GM21825 (cell line): ENCODE data around the gene SNX8.

ENCODE experiments used
- ATAC-seq: cut with Tn5 transposase; IDR thresholded peaks from one replicate; pipeline ENCODE4 v1.9.1; 2021; ENCODE audit warnings: mild to moderate bottlenecking, moderate library complexity; ENCODE audit not compliant: unreplicated experiment

The SNX8 gene

DNA sequence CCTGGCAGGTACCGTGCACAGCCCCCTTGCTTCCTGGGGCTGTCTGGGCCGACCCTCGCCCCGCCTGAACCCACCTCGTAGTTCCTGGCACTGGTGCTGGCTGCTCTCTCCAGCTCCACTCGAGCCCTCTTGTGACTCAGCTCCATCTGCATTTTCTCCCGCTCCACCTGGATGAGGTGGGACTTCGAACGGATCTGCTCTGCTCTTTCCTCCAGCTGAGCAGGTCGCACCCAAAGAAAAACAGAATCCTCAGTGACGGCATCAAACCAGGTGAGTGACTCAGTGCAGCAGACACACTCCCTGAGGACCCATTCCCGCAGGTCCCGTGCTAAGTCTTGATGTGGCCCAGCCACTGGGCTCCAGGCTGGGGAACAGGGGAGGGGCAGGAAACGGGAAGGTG, 88.9 kb downstream of the SNX8 start:
- ATAC-seq: no peak

DNA sequence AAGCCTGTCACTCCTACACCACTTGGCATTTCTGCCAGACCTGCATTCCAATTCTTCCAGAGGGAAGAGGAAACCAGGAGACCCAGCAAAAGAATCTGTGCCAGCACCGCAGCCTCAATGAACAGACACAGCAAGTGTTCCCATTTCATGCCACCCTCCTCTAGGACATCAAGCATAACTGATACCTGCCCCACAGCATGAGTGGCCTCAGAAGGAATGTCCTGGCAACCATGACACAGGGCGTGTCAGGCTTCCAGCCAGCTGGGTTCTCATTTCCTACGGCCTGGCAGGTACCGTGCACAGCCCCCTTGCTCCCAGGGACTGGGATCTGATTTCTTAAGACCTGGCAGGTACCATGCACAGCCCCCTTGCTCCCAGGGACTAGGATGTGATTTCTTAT, 89.3 kb downstream of the SNX8 start:
- no peak for ATAC-seq

DNA sequence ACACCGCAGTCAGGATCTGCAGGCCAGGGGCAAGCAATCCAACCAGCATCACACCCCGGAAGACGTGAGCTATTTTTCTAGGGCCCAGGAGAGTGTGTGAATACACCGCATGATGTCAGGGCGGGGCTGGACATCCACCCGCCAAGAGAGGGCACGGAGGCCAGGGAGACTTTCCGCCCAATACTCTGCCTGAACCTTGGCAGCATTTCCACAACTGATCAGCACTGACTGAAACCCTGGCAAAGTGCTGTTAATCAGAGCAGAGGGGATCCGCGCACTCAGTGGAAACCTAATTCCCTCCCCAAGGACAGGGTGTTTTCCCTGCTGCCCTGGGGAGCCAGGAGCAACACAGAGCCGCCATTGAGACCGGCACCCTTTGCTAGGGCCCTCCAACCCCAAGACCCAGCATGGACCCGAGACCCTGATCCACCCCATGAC, 89.7 kb downstream of the SNX8 start:
- ATAC-seq: no peak

DNA sequence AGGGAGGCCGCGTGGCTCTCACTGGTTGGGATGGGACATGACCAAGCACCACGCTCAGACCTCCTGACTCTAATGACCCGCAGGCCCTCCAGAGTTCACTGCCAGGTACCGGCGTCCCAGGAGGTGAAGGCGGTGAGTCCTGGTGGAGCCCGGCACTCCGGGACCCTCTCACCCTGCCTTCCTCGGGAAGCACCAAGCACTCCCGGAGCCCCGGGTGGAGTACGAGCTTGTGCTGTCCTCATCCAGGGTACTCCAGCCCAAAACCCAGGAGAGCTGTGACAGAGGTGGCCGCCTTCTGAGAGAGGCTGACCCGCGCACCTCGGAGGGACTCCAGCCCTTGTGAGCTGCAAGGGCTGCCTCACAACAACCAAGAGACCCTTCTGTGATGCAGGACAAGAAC, 90.9 kb downstream of the SNX8 start:
- ATAC-seq: no peak

DNA sequence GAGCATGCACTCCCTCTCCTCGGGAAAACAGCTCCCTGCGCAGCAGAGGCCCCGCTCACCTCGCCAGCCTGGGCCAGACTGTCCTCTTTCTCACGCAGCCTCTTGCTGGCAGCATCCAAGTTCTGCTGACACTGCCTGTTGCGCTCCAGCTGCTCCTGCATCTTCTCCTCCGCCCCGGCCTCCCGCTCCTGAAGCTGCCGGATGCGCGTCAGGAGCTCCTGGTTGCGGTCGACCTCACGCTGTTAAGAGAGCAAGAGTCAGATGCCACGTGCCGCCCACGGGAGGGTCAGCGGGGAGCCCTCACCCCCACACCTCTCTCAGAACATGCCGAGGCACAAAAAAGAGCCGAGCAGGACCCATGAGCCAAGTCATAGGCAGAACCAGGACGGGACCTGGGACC, 91.7 kb downstream of the SNX8 start:
- no peak for ATAC-seq

DNA sequence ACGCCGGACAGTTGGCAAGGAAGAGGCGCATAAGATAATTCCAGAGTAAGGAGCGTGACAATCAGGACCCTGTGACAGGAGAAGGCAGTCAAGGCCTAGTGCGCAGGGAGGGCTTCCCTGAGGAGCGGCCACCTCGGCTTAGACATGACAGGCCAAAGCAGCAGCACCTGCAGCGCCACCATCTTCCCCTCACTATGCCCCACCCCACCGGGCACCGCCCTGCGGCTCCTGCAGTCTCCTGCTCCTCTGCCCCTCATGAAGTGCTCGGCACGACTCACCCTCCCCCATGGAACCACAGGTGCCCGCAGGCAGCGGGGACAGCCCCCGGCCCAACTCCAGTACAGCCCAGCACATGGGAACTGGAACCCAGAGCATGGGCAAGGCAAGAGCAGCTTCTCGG, 93.3 kb downstream of the SNX8 start:
- ATAC-seq: no peak

DNA sequence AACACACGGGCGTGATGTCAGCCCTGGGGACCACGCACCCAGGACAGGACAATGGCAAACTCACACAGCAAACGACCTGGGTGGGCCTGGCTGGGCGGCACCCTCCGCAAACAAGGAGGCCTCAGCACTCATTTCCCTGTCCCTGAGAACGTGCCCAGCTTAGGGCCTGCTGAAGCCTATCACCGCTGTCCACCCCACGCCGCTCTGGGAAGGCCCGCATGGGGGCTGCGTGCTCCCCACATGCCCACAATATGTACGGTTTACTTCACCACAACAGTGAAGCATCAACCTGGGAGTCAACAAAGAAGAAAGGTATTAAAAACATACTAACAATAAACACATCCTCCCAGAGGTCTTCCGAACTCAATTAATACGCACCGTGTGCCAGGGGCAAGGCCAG, 93.7 kb downstream of the SNX8 start:
- no peak for ATAC-seq

DNA sequence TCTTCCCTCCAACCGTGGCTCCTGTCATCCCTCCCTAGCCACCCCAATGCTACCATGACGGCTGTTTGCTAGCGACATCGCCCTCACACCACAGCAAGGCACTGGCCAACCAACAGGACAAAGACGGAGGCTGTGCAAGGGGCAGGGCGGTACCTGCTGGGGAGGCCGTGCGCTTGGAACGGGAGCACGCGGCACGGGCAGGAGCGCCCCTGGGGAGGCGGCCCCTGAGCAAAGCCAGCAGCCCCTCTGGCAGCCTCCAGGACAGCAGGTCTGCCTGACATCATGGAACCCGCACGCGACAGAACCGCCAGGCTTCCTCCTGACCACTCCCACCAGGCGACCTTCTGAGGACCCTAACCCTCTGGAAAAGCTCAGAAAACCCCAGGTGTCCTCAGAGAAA, 94.2 kb downstream of the SNX8 start:
- ATAC-seq: no peak

DNA sequence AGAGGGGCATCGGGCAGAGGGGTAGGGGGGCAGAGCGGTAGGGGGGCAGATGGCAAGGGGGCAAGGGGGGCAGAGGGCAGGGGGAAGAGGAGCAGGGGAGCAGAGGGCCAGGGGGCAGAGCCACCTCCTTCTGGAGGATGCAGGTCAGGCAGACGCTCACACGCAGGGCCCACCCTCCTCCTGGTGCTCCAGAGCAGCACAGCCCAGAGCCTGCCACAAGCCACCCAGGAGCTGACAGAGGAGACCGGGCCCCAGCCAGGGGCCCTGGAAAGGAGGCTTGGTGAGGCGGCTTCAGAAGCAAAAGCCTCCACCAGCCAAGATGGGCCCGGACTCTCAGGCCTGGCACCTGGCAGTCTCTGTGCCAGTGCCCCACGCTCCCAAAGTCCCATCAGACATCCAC, 94.6 kb downstream of the SNX8 start:
- ATAC-seq: no peak

DNA sequence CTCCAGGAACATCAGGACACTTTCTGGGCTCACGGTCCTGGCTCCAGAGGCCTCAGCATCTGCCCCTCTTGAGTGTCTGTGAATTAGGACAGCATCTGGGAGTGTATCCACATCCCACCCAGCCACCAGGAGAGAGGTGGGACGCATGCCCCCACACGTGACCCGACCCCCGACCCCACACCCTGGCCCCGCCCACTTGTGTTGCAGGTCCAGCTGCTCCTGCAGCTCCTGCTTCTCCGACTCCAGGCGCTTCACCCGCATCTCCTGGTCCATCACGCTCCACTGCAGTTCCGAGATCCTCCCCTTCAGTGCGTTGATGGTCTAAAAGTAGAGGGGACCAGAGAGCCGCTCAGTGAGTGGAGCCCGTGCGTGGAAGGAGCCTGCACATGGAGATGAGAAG, 95.1 kb downstream of the SNX8 start:
- ATAC-seq: no peak

DNA sequence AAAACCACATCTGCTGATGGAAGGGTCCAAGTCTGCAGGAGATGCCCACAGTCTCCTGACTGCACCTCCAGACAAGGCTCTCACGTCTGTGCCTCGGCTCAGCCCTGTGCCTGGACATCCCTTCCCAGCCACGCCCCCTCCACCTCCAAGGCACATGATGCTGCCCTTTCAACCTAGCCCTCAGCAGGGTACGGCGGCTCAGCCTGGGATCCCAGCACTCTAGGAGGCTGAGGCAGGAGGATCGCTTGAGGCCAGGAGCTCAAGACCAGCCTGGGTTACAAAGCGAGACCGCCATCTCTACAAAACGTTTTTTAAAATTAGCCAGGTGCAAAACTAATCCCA, 95.8 kb downstream of the SNX8 start:
- ATAC-seq: no peak

DNA sequence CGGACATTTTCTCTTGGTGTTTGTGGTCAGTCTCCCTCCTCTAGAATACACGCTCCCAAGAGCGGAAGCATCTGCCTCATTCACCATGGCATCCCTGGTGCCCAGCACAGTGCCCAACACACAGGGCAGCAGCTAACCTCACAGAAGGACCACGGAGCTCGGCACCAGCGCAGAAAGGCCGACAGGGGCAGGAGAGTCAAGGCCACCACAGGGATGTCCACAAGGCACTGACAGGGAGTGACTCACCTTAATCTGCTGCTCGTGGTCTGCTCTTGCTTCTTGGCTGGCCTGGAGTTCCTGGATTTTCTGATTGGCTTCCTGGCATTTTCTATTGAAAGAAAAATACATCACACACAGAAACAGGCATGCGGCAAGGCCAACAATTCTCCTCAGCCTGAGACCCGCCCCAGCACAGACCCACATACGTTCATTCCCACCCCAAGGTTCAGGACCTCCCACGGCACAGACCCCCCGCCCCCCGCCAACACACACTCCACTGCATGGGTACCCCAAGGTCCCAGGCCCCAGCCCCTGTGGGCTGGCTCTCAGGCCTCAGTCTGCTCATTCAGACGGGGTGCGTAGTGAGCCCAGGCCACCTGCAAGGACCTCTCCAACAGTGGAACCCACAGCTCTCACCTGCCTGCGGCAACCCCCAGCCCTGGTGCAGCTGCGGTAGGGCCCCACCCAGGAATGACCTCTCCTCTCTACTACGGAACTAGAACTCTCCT, 96.4 kb downstream of the SNX8 start:
- no peak for ATAC-seq

DNA sequence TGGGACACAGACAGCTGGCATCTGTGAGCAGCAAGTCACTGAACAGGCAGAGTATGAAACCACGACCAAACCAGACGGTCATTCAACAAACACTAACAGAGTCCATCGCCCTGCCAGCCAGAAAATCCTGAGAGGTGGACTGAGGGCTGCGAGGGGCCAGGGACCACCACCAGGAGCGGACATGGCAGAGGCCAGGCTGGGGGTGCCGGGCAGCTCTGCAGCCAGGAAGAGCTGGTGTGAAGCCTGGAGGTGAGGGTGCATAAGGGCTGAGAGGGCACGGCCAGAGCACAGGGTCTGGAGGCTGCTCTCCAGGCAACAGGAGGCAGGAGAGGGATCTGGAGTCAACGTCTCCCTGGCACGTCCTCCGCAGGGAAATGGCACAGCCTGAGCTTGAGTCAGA, 97.0 kb downstream of the SNX8 start:
- ATAC-seq: no peak

DNA sequence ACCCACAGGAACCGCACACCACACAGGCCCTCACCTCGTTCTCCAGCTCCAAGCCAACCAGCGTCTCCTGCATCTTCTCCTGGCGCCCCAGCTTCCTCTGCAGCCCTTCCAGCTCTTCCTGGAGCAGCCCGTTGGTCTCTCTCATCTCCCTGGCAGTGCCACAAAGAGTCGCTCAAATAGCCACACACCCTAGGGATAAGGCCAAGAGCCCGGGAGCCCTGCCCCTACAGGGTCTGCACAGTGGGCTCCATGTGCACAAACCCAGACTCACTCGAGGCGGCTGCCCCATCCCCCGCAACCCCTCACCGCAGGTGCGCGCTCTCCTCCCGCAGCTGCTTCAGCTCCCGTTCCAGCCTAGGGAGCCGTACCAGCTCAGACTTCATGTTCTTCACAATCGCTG, 98.4 kb downstream of the SNX8 start:
- ATAC-seq: no peak

DNA sequence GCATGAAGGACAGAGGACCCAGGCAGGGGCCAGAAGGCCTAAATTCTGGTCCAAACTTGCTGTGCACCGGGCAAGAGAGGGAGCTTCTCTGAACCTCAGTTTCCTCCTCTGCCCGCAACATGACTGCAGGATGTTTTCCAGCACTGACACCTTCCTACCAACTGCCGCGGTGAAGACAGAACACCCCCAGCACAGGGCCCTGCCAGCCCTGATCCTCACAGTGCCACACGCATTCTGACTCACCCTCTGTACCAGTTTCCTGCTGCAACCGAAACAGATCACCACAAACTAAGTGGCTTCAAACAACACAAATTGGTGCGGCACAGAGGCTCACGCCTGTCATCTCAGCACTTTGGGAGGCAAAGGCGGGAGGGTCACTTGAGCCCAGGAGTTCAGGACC, 99.6 kb downstream of the SNX8 start:
- ATAC-seq: no peak

DNA sequence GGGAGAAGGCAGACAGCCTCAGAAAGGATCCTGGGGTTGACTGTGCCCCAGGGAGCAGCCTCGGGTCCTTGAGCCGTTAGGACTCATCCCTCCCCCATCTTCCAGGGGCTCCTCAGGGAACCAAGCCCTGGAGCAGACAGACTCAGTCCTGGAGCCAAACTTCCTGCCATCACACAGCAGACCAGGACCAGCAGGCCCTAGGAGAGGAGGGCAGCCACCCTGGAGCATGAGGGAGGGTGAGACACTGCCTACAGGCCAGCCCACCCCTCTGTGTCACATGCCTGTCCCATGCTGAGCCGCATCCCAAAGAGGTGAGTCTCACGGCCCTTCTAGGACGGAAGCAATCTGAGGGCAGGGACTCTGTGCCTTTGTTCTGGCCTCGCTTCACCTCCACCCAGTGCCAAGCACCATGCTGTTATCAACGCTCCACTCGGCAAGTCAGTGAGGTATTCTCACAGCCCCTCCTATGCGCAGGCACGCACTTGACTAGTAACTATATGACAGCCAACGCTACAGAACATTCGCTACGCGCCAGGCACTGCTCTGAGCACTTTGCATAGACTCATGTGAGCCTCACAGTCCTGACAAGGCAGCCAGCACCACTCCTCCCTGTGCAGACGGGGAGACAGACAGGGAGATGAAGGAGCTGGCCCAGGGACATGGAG, 100.6 kb downstream of the SNX8 start:
- ATAC-seq: no peak

DNA sequence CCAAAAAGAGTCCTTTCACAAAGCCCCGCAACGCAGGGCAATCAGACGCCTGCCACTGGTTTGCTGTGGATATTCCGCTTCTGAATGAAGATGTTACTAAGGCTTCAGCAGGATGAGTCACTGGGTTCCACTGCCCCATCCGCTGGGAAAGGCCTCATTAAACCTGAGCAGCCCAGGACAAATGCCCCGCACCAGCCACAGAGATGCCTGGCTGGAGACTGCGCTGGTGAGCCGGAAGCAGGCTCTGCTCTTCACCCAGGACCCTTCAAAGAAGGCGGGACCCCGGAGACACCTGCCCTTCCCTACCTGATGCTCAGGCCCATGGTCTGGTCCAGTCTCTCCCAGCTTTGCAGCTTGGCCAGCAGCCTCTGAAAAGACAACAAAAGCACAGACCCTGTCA, 101.3 kb downstream of the SNX8 start:
- no peak for ATAC-seq

DNA sequence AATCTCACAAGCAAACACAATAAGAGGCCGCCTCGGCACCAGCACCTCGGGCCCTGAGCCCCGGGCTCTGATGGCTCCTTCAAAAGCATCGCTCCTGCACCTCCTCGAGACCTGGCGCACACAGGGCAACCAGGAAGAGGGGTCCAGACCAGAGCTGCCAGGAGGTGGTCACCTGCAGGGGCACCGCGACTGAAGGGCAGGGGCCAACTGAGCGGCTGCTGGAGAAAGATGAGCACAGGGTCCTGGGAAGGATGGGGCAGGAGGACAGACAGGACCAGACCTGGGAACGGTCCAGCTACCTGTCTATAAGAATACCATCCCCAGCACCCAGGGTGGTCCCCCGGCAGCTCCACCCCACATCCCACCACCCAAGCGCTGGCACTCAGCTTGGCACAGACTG, 102.3 kb downstream of the SNX8 start:
- no peak for ATAC-seq

DNA sequence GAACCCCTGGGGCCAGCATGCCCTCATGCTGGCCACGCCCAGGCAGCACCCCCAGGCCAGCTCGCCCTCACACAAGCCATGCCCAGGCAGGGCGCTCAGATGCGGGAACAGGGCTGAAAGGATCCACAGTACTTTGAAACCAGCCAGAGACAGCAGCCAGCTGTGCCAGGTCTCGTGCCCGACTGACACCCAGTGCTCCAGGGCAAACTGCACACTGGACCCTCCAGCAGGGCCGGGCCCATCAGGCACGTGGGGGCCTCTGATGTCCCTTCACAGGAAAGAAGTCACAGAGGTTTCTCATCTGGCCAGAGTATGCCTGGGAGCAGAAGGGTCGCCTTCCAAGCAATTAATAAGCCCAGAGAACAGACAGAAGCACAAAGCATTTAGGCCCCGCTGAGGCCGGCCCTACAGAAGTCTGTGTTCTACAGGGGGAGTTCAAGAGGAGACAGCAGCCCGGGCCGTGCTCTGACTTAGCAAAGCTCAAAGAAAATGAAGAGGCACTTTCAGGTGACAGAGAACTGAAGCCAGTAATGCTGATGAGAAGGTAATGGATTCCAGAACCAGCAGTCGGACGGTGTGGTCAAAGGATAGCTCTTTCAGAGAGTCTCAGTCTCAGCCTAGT, 102.9 kb downstream of the SNX8 start:
- ATAC-seq: no peak

DNA sequence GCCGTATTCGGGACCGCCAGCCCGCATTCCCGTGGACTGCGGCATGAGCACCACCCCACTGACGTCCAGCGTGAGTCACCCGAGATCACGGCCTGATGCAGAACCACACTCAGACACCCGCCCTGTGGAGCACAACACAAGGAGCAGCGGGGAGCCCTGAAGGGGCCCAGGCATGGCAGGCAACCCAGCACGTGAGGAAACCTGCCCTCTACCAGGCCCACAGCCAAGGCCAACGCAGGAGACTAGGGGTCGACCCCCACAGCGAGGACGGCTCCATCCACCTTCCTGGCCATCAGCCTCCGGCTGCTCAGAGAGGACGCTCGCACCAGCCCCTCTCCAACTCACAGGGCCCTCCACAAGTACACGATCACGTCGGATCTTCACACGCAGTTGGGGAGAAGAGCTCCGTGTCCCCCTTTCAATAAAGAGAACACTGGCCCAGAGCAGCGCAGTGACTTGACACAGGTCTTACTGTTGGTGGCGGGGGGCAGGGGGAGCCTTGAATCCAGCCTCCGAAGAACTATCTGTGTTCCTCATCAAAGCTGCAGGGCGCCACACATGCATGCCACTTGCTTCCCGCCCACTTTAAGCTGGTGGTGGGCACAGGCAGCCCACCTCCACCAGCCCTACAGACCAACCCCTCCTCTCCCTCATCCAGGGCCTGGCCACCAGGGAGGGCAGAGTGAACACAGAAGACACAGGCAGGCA, 103.5 kb downstream of the SNX8 start:
- ATAC-seq: no peak

DNA sequence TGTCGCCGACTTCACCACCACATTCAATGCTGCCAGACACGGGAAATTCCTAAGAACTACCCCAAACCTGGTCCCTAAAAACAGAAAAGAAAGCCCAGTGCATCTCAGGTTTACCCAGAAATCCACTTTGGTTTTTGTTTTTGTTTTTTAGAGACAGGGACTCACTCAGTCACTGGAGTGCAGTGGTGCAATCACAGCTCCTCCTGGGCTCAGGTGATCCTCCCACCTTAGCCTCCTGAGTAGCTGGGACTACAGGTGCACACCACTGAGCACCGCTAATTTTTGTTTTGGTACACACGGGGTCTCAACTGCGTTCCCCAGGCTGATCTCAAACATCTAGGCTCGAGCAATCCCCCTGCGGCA, 104.3 kb downstream of the SNX8 start:
- no peak for ATAC-seq
